ENCODE measurements around the gene TSPEAR. TPM values are rescaled to one million over a fixed set of nuclear protein-coding genes. Genes with fewer than 3 reads are reported as not detected.
A peak's percentile ranks its signal among the peaks of the same experiment; 100 is the strongest.

The TSPEAR gene
- total RNA-seq, 1 experiment from 2014 or later: 2.1 TPM

DNA sequence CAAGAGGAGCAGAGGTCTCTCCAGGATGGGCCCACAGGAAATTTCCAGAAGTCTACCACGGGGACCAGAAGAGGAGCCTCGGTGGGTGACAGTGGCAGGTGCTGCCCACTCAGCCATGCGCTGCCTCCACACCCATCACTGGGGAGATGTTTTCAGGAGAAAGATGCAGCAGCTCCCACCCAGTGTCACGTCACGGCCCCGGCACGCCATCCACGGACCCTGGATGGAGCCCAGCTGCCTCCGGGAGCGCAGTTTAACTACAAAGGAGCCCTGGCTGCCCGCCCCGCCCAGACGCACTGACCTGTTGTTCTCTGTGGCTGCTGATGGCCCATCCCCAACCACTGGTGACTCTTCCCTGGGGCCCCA lies 6.8 kb downstream of the TSPEAR start:
- Mint-ChIP-seq H3K4me3 (peak overlapping the region; percentile 75), H3K9me3 (no peaks in the 10 kb centered on the region), H3K36me3 (no peaks in the 10 kb centered on the region), H3K27me3 (ENCODE audit: low read depth) (peaks cover 41% of the 10 kb centered on the region), H3K4me1 (peaks cover 81% of the 10 kb centered on the region), H3K27ac (peak overlapping the region; percentile 100)
- peak; percentile 4; the same call in 1 of the 2 replicates for ATAC-seq
- ChIA-PET CTCF (interaction anchor here (1.0 to 2.1 kb wide), 3 partner anchors 14 to 194 kb away, joined by 5 to 8 read pairs (median 6); no protein-coding TSS in a partner anchor), POLR2A (no interaction called here)
- TF ChIP-seq, protein P1, sequence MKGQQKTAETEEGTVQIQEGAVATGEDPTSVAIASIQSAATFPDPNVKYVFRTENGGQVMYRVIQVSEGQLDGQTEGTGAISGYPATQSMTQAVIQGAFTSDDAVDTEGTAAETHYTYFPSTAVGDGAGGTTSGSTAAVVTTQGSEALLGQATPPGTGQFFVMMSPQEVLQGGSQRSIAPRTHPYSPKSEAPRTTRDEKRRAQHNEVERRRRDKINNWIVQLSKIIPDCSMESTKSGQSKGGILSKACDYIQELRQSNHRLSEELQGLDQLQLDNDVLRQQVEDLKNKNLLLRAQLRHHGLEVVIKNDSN (CRISPR knock-in tag; IDR thresholded peaks at IDR 0.05): no peak
- TF ChIP-seq E2F4 (CRISPR knock-in tag; IDR thresholded peaks at IDR 0.05; ENCODE audit: borderline replicate concordance, low read depth): no peak
- no peak for TF ChIP-seq OVOL2 (CRISPR knock-in tag; IDR thresholded peaks at IDR 0.05; ENCODE audit: borderline replicate concordance)
- no peak for TF ChIP-seq ZSCAN18 (CRISPR knock-in tag; IDR thresholded peaks at IDR 0.05)
- no peak for TF ChIP-seq NFYB (CRISPR knock-in tag; conservative IDR thresholded peaks at IDR 0.05; ENCODE audit: low read depth)
- no peak for TF ChIP-seq MYBL2 (CRISPR knock-in tag; IDR thresholded peaks at IDR 0.05)
- no peak for TF ChIP-seq SP1 (CRISPR knock-in tag; conservative IDR thresholded peaks at IDR 0.05)
- no peak for TF ChIP-seq FOXK1 (CRISPR knock-in tag; IDR thresholded peaks at IDR 0.05)
- DNase-seq (ENCODE audit: low spot score): peak; percentile 60

DNA sequence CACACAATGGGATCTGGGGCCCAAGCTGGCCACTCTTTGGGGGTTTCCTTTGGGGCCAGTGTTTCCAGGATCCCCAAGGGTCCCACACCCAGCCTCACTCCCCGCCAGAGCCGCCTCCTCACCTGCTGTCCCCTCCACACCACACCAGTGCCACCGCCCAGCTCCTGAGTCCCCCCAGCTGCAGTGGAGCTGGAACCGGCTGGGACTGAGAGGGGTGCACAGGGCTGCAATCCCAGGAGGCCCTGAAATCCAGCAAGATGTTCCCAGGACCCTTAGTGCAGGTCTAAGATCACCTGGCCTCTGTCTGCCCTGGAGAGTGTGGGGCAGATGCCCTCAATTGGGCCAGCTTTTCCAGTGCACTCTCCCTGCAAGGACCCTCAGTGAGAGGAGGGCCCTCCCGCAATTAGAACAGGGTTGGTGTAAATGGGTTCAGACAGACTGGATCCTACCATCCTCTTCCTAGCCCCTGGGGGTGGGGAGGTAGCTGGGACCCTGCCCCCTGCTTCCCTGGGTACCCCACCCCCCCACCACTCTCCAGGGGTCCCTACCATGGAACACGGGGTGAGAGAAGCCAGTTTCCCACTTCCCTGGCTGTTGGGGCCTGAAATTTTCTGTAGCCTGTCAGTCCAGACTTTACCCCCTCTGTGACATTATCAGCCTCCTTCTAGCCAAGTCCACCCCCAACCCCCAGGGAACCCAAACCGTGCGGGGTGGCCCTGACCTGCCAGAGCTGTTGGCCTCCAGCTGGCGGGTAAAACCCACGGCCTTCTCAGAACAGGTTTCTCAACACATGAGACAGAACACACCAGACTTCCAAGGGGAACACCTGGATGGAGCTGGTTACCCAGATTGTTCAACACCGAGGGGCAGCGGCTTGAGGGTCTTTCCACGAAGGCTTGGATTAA lies 7.4 kb downstream of the TSPEAR start:
- Mint-ChIP-seq H3K4me3 (peak overlapping the region; percentile 75), H3K4me1 (peaks cover 80% of the 10 kb centered on the region), H3K27me3 (ENCODE audit: low read depth) (peaks cover 34% of the 10 kb centered on the region), H3K9me3 (no peaks in the 10 kb centered on the region), H3K27ac (peak overlapping the region; percentile 100), H3K36me3 (no peaks in the 10 kb centered on the region)
- TF ChIP-seq FOXP4 (CRISPR knock-in tag; IDR thresholded peaks at IDR 0.05): no peak
- TF ChIP-seq, protein P2, sequence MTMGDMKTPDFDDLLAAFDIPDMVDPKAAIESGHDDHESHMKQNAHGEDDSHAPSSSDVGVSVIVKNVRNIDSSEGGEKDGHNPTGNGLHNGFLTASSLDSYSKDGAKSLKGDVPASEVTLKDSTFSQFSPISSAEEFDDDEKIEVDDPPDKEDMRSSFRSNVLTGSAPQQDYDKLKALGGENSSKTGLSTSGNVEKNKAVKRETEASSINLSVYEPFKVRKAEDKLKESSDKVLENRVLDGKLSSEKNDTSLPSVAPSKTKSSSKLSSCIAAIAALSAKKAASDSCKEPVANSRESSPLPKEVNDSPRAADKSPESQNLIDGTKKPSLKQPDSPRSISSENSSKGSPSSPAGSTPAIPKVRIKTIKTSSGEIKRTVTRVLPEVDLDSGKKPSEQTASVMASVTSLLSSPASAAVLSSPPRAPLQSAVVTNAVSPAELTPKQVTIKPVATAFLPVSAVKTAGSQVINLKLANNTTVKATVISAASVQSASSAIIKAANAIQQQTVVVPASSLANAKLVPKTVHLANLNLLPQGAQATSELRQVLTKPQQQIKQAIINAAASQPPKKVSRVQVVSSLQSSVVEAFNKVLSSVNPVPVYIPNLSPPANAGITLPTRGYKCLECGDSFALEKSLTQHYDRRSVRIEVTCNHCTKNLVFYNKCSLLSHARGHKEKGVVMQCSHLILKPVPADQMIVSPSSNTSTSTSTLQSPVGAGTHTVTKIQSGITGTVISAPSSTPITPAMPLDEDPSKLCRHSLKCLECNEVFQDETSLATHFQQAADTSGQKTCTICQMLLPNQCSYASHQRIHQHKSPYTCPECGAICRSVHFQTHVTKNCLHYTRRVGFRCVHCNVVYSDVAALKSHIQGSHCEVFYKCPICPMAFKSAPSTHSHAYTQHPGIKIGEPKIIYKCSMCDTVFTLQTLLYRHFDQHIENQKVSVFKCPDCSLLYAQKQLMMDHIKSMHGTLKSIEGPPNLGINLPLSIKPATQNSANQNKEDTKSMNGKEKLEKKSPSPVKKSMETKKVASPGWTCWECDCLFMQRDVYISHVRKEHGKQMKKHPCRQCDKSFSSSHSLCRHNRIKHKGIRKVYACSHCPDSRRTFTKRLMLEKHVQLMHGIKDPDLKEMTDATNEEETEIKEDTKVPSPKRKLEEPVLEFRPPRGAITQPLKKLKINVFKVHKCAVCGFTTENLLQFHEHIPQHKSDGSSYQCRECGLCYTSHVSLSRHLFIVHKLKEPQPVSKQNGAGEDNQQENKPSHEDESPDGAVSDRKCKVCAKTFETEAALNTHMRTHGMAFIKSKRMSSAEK (CRISPR knock-in tag; IDR thresholded peaks at IDR 0.05; ENCODE audit: borderline replicate concordance): no peak
- TF ChIP-seq PREB (CRISPR knock-in tag; IDR thresholded peaks at IDR 0.05; ENCODE audit: borderline replicate concordance): no peak
- no peak for TF ChIP-seq JAZF1 (CRISPR knock-in tag; IDR thresholded peaks at IDR 0.05)
- no peak for TF ChIP-seq NR2C2 (CRISPR knock-in tag; IDR thresholded peaks at IDR 0.05)
- TF ChIP-seq EMX1 (CRISPR knock-in tag; IDR thresholded peaks at IDR 0.05): no peak
- DNase-seq (ENCODE audit: low spot score) (no peak), ATAC-seq (no peak)
- POLR2A ChIA-PET: no interaction called here
- CTCF ChIA-PET: interaction anchor here (1.0 to 2.1 kb wide), 4 partner anchors 15 to 193 kb away, joined by 4 to 8 read pairs (median 6); no protein-coding TSS in a partner anchor
